Activated CD4-positive, alpha-beta T cell treated with anti-CD3 and anti-CD28 coated beads, Interleukin-2, Interleukin-4, amounts not matched to agents 100 ng/mL and 50 ng/mL, durations not matched to agents 16 hours and 8 hours (primary cell): ENCODE results near the gene DNAJC30.

ENCODE experiments used
- DNase-seq: peaks from one replicate; pipeline ENCODE4 v3.0.0-alpha.2; 2020; ENCODE audit warnings: low spot score

Gene DNAJC30

DNA sequence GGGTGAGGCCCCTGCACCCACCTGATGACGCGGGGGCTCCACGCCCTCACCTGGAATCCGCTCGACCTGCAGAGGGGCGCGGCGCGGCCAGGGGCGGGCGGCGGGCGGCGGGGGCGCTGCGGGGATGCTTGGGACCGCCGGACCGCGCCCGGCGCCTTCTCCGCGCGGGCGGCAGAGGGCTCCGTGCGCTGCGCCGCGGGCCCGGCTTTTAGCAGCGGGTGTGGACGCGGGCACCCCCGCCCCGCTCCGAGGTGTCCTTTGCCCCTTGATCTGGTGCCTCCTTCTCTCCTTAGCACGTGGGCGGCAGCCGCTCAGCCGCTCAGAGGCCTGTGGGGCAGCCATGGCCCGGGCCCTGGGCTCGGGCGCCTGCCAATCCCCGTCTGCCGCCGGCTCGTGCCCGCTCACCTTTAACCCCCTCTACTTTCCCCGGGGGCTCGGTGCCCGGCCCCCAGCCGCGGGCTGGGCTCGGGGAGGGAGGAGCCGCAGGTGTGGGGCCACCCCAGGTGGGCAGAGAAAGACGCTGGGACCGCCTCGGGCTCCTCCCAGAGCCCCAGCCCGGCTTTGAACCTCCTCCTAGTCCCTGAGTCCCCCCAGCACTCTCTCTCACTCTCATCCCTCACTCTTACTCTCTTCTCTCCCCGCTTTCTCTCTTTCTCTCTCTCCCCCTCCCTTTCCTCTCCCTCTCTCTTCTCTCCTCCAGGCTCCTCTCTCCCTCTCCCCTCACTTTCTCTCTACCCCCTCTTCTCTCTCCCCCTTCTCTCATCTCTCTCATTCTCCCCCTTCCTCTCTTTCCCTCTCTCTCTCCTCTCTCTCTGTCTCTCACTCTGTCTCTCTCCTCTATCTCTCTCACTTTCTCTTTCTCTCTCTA lies 35.3 kb downstream of the DNAJC30 start:
- no peak for DNase-seq

DNA sequence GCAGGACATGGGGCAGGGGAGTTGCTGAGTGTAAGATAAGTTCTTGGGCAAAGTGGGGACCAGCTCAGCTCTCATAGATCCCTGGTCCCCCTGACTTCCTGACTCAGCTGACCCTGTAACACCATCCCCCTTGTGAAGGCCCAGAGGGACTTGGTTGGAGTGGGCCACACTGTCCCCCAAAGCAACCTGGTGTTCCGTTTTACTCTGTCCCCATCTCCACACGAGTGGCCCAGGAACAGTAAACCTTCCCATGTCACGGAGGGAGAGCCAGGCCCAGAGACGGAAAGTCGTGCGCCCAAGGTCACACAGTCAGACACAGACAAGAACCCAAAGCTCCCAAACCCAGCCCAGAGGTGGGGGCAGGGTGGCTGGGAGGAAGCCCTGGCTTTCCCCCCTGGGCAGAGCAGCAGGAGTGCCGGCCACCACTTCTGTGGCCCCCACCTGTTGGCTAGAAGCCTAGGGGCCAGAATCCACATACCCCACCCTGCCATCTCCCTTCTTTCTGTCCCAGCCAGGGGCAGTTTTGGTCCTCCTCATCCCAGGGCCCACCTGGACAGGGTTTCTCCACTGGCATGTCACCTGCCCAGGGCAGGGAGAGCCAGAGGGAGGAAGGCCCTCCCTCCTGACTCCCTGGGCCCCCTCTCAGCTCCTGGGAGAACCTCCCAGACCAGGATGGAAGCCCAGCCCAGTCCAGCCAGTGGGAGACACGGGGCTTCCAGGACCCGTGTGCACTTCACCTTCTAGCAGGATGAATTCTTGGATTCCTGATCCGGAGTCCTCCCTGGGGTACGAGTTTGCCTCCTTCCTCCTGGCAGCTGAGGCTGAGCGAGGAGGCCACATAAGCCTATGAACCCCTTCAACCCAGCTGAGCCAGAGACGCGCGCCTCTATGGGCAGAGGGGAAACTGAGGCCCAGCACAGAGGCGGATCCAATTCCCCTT lies 36.2 kb downstream of the DNAJC30 start:
- DNase-seq: no peak

DNA sequence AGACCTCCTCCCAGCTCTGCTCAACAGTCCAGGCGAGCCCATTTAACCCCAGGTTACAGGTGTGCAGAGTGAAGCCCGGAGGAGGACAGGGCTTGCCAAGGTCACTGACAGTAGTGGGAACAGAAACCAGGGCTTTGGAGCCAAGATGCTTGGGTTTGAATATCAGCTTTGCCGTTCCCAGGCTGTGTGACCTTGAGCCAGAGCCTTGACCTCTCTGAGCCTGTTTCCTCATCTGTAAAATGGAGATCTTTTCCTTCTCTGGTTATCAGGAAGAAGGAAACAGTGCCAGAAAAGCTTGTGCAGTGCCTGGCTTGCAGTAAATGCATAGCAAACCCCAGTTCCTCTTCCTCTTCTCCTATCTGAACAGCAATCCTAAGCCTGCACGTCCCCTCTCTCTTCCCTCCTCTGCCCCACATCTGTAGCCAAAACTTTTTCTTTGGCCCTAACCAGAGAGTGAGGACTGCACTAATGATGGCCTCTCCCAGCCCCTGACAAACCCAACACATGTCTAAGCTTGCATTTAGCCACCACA lies 37.5 kb downstream of the DNAJC30 start:
- no peak for DNase-seq

DNA sequence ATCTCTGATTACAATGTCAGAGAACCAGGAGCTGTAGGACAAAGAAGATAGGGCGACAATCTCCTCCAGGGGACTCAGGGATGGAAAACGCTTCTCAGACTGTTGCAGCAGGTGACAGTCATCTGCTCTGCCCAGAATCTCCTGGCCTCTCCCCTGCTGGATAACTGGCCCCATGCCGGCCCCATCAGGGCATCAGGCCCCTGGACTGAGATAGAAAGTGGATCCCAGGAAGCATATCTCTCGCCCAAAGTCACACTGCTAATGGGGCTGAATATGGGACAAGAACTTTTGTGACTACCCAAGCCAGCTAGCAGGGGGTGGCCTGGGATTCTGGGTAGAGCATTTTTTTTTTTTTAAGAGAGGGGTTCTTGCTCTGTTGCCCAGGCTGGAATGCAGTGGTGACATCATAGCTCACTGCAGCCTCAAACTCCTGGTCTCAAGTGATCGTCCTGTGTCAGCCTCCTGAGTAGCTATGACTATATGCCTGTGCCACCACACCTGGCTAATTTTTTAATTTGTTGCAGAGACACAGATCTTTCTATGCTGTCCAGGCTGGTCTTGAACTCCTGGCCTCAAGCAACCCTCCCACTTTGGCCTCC lies 38.5 kb downstream of the DNAJC30 start:
- no peak for DNase-seq

GRCh38 chr7:73642834-73643233 lies 40.4 kb downstream of the DNAJC30 start:
- no peak for DNase-seq

DNA sequence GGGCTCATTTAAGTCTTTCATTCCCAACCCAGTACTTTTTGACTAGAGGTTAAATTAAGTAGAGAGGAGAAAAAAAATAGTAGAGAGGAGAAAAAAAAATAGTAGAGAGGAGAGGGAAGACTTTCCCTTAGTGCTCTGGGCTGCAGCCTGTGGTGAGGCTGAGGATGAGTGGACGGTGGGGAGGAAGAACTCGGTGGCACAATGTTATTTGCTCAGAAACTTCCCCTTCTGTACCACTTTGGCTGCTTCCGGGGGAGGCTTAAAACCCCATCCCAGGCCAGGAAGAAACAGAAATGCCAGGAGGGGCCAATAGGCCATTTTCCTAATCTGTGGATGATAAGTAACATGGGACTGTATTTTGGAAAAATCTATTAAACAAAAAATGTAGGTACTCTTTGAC lies 44.3 kb downstream of the DNAJC30 start:
- no peak for DNase-seq

DNA sequence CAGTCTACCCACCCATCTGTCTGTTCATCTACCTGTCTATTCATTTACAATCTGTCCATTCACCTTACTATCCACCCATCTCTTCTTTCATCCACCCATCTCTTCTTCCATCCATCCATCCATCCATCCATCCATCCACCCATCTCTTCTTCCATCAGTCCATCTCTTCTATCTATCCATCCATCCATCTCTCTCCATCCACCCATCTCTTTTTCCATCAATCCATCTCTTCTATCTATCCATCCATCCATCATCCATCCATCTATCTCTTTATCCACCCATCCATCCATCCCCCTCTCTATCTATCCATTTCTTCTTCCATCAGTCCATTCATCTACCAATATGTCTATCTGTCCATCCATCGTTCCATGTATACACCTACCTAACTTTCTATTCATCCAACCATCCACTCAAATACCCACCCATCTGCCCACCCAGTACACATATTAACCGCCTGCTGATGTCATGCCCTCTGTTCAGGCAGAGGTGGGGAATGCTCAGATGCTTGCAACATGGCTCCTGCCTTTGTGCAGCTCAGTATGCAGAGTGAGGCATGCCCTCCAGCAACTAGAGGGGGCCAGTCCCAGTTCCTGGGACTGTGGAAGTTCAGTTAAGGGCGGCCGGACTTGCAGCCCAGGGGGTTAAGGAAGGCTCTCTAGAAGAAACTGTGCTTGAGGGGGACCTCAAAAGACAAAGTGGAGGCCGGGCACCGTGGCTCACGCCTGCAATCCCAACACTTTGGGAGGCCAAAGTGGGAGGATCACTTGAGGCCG lies 47.6 kb downstream of the DNAJC30 start:
- no peak for DNase-seq

- DNase-seq: no peak
Observed at GRCh38 chr7:73633844-73634243, 49.4 kb downstream of the DNAJC30 start.

DNA sequence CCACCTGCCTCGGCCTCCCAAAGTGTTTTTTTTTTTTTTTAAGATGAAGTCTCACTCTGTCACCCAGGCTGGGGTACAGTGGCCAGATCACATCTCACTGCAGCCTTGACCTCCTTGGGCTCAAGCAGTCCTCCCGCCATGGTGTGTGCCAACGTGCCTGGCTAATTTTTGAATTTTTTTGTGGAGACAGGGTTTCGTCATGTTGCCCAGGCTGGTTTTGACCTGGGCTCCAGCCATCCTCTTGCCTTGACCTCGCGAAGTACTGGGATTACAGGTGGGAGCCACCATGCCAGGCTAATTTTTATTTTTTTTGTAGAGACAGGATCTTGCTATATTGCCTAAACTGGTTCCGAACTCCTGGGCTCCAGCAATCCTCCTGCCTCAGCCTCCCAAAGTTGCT lies 49.9 kb downstream of the DNAJC30 start:
- no peak for DNase-seq

GRCh38 chr7:73631558-73631957 lies 51.7 kb downstream of the DNAJC30 start:
- DNase-seq: no peak
